KG1 (cell line): ENCODE data around the gene JMJD4.
A peak's percentile ranks its signal among the peaks of the same experiment; 100 is the strongest.
"Not testable (repeated sequence)": the region's sequence is repeated elsewhere in the genome, so short reads cannot be mapped to it uniquely, and the experiment has no call there.

Experiments used
- DNase-seq: peaks from one replicate; lab custom pipeline; 2025; lab: John Stamatoyannopoulos, UW

JMJD4 gene

DNA sequence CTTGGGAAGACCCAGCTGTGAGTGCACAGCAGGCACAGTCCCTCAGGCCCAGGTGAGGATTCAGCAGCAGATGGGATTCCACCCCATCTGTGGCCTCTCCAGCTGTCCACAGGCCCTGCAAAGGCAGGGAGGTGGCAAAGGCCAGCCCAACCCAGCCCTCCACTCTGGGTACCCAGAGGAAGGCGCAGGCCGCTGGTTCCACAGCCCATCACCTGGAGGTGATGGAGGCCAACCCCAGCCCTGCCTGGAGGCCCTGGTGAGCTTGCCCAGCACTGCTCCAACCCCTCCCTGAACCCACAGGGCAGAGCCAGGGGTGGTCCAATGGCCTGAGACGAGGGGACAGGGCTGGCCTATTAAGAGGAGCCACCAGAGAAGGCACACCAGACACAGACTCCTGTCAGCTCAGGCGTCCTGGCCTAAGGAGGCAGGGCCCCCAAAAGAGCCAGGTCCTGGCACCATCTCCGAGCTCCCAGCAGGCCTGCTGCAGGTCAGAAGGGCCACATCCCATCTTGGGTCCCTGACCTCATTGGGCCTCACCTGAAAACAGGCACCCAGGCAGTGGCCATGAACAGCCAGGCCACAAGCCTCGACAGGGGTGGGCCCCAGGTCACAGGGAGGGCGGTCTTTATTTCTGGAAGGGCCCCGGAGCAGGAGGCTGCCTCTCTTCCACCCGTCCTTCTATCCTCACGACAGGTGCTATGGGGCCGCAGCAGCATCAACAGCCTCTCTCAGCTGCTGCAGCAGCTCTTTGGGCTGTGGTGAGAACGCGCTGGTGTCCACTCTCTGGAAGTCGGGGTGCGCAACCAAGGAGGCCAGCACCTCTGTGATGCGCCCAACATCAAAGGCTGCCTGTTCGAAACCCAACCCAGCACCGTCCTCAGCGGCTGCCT lies 3.2 kb downstream of the JMJD4 start:
- DNase-seq = no peak

DNA sequence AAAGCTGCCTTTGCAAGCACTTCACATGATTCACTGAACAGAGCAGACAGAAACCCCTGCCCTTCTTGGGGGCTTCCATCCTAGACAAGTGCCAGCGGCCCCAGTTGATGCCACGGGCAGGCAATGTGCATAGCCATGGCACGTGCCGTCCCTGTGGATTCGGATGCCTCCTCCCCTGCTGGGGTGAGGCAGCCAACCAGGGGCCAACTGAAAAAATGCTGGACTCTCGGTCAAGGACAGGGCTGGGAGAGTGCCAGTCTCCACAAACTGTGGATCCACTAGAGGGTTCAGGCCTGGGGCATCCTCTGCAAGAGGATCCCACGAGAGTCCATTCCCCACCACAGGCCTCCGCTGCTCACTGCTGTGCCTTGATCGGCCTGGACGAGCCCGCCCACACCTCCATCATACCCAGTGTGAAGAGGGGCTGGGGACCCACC lies 3.8 kb downstream of the JMJD4 start:
- DNase-seq = no peak

DNA sequence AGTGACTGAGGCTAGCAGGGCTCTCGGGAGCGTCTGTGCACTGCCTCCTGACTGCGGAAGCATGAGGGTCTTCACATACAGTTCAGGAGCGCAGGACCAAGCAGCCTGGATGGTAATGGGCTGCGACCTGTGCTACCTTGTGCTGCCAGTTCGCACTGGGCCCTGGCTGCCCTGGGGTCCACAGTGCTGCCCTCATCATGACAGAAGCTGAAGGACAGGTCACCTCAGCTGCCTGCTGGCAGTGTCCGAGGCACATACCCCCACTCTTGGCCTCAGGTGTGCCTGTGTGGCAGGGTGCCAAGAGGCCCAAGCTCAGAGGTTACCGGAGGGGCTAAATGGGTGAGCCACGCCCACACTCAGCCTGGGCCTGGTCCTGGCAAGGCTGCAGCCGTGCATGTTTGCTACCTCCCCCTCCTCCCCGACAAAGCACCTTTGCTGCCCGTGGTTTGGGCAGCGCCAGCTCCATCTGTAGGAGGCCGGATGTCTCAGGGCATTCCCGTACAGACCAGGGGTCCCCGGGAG lies 4.4 kb downstream of the JMJD4 start:
- DNase-seq = no peak

DNA sequence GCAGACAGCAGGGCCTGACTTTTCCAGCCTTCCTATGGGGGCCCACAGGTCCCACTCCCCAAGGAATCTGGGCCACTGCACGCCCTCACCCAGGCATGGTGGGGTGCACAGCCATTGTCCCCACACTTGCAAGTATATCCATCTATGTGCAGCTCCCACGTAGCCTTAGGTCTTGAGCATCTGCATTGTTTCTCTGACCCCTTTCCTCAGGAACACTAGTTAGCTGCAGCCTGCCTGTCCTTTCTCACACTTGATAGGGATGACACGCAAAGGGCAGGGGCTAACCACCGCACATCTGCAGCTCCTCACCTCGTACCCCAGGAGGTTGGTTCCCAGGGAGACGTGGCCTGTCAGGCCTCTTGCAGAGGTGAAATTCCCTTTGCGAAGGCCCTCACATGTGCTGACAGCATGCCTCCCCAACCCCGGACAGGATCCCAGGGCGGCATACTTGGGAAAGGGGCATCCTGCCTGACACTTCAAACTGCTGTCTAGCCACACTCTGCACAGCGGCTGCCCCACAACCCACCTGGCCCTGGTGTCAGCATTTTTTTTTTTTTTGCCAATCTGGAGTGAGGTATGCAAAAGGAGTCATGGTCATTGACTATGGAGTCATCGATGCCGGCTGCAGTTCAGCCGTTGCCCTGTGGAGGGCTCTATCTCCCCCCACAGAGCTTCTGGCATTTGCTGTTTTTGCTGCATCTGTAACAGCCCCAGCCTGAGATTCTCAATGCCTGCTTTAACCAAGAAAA lies 5.0 kb downstream of the JMJD4 start:
- DNase-seq = peak; percentile 20

DNA sequence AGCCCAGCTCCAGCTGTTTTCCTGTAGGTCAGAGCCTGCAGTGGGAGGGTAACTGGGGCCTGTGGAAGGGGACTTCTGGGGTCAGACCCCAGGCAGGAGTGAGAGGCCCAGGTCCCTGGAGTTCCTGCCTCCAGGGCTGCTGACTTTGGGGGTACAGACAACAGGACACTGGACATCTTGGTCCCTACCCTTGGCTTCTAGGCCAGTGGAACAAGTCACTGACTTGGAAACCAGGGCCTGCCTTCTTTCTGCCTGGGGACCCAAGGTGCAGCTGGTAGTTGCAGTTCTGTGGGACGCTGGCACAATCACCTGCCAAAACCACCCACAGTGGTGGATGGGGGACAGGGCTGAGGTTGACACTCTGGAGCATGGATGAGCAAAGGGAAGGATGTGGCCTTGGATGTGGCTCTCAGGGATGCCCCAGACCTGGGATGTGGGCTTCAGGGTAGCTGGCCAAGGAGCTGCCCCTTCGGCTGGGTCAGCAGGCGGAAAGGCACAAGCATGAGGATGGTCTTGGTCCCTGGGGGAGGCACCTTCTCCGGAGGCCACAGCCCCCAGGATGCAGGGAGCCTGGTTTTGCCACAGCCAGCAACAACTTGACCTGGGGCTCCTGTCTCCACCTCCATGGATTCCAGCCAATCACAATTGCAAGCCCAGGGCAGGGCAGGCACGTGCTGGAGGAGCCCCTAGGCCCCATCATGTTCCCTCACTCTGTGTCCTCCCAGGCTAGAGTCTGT lies 5.8 kb downstream of the JMJD4 start:
- DNase-seq = no peak

DNA sequence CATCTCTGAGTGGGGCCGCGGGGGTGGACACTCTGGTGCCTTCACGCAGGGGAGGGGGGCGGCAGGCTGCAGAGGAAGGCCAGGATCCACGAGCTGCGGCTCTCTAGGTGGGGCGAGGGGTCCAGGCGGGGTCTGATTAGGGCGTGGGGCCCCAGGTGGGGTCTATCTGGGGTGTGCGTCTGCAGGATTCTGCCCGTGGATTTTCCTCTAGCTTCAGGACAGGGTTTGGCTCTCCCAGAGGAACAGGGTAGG lies 6.3 kb downstream of the JMJD4 start:
- no peak for DNase-seq

DNA sequence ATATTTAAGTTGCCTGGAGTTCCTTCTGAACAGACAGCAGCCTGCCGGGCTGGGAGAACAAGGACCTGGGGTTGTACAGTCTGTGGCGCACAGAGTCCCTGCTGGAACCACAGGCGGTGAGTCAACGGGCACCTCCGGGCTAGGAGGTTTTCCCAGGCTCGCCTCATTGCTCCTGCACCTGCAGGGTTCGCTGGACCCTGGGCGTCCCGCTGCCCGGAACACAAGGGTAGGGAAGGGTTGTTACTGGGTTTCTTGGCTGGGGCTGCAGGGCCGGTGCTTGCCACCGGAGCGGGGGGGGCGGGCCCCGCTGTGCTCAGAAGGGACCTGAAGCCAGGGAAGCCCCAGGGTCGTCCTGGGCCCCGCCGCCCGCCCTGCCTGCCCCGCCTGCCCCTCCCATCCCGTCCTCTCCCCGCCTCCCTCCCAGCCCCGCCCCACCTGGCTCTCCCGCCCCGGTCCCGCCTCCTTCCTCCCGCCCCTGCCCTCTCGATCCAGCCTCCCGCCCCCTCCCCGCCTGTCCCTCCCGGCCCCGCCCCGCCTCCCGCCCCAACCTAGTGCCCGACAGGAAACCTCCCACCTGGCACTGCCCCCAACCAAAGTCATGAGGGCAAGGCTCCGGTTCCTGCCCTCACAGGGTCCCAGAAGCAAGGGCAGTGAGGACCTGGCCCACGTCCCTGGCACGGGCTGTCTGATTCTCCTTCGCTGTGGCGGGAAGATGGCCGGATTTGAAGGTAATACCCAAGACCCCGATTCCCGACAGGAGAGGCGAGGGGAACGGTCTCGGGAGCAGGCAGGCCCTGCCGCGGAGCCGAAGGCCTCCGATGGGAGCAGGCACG lies 6.8 kb downstream of the JMJD4 start:
- peak; percentile 27 for DNase-seq

DNA sequence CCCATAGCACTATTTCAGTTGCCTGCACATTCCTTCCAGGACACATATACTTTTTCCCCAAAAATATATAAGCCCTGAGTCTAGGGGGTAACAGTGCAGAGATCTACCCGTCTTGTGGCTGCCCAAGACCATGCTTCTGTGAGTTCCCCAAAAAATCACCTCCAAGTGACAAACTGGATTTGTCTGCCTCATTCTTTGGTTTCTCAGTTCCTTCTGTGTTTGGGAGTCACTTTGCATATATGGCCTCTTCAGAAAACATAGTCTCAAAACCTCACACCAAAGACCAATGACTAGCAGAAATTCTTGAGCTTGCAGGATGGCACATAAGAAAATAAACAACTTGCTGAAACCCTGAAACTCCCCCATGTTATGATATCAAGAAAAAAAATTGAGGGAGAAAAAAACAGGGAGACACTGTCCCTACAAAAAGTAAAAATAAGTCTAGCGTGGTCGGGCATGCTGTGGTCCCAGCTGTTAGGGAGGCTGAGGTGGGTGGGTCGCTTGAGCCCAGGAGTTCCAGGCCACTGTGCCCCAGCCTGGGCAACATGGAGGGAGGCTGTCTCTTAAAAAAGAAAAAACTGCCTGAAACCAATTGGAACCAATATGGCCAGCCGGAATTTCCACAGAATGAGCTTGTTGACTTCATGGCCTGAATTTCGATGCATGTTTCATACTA lies 8.0 kb downstream of the JMJD4 start:
- no peak for DNase-seq

DNA sequence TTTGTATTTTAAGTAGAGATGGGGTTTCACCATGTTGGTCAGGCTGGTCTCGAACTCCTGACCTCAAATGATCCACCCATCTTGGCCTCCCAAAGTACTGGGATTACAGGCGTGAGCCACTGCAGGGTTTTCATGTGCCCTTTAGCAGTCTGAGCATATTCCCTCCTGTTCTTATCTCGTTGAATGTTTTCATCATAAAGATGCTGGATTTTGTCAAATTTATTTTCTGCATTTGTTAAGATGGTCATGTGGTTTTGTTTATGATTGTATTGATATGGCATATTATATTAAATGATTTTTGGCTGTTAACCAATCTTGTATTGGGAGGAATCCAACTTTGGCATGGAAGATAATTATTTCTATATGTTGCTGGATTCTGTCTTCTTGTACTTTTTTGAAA lies 8.8 kb downstream of the JMJD4 start:
- DNase-seq = no peak

DNA sequence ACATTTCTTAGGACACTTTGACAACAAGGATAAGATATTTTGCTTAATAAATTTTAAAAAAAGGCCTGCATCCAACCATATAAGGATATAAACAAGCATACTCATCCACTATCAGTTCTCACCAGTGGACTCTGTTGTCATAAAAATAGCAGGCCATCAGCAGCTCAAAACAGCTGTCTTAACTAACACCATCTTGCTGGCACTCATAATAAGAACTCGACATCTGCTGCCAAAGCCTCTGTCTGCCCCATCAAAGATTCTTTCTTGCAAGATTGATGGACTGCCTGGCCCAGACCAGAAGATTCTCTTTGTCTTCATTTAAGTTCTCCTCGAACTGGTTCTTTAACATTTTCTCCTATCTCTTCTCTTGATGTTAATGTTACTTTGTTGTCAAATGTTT lies 10.1 kb downstream of the JMJD4 start:
- no peak for DNase-seq

DNA sequence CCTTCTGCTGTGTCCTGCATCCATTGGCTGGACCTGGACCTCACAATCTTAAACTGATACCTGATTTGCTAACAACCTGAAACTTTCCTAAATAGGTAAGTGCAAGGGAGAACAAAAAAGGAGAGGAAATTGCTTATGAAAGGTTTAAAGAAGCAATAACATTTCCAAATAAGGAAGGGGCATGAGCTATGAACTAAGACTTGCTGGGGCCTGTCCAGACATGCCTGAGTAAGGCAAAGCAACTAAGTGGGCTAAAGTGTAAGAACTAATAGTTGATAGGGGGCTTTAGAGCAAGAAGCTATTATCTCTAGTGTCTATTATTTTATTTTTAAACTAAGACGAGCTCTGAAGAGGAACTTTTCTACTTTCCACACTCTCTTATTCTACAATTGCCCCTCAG lies 11.6 kb downstream of the JMJD4 start:
- no peak for DNase-seq

DNA sequence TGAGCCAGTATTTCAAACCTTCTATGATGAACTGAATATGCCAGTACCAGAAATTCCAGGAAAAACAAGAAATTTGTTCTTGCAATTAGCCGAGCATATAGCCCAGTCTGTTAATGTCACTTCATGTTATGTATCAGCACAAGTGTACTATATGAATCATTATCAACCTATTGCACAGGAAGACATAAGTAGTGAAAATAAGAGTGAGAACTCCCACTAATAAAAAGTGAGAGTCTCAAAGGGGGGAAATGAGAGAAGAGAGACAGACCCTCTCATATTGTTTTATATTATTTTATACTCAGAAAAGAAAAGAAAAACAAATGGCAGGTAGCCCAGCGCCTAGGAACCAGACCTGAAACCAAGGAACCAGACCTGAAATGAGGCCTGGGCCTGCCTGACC lies 16.2 kb downstream of the JMJD4 start:
- no peak for DNase-seq

DNA sequence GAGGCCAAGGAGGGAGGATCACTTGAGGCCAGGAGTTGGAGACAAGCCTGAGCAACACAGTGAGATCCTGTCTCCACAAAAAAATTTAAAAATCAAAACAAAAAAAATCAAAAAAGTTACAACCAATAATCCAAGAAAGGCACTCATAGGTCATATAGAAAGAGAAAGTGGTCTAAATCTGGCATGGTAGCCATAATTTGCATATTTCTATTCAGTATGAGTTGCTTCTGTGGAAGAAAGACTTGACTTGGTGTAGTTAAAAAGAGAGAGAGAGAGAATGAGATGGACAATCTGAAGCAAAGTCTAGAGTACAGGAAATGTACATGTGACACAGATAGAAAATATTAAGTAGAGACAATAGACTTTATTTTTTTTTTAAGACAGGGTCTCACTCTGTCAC lies 22.5 kb downstream of the JMJD4 start:
- no peak for DNase-seq

DNA sequence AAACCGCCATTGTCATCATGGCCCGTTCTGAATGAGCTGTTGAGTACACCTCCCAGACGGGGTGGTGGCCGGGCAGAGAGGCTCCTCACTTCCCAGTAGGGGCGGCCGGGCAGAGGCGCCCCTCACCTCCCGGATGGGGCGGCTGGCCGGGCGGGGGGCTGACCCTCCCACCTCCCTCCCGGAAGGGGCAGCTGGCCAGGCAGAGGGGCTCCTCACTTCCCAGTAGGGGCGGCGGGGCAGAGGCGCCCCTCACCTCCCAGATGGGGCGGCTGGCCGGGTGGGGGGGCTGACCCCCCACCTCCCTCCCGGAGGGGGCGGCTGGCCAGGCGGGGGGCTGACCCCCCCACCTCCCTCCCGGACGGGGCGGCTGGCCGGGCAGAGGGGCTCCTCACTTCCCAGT lies 24.6 kb downstream of the JMJD4 start:
- not testable (repeated sequence) for DNase-seq

DNA sequence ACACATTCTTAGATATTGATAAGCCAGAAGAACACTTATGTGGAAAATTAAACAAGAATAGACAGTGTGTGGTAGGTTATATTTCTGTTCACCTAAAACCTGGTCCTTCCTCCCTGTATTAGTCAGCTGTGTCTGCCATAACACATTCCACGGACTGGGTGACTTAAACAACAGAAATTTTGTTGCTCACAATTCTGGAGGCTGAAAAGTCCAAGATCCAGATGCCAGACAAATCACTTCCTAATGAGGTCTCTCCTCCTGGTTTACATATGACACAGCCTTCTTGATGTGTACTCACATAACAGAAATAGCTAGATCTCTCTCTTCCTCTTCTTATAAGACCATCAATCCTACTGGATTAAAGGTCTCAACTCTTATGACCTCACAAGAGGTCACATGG lies 25.7 kb downstream of the JMJD4 start:
- no peak for DNase-seq

DNA sequence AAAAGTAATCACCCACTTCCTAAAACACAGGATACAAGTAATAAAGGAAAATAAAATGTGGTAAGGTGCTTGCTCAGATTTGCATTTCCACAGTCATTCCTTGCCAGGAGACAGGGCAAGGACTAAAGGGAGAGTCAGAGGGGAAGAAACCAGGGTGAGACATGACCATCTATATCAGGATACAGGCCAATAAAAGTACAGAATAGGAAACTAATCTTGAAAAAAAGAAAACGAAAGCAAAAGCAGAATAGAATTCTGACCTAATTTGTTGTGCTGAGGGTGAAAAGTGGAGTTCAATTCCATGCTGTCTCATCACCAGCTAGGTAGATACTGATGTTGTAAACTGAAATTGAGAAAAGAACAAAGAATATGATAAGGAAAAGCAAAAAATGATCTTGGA lies 27.3 kb downstream of the JMJD4 start:
- DNase-seq = no peak

DNA sequence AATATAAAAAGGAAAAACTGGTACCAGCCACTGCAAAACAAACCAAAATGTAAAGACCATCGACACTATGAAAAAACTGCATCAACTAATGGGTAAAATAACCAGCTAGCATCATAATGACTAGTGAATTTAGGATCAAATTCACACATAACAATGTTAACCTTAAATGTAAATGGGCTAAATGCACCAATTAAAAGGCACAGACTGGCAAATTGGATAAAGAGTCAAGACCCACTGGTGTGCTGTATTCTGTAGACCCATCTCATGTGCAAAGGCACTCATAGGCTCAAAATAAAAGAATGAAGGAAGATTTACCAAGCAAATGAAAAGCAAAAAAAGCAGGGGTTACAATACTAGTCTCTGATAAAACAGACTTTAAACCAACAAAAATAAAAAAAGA lies 33.5 kb downstream of the JMJD4 start:
- not testable (repeated sequence) for DNase-seq

DNA sequence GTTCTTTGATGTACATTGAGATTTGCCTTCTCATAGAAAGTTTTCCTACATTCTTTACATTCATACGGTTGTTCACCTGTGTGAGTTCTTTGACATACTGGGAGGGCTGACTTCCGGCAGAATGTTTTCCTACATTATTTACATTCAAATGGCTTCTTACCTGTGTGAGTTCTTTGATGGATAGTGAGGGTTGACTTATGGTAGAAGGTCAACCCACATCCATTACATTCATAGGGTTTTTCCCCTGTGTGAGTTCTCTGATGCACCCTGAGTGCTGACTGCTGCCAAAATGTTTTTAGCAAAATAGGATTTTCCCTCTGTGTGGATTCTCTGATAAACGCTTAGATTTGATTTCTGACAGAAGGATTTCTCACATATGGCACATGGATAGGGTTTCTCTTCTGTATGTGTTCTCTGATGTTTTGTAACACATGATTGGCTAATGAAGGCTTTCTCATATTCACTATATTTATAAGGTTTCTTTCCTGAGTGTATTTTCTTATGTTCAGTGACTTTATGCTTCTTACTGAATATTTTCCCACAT lies 37.7 kb downstream of the JMJD4 start:
- no peak for DNase-seq

DNA sequence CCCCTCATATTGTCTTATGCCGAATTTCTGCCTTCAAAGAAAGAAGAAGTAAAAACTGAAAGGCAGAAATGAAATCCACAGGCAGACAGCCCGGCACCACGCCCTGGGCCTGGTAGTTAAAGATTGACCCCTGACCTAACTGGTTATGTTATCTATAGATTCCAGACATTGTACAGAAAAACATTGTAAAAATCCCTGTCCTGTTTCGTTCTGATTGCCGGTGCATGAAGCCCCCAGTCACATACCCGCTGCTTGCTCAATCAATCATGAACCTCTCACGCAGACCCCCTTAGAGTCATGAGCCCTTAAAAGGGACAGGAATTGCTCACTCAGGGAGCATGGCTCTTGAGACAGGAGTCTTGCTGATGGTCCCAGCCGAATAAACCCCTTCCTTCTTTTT lies 49.3 kb downstream of the JMJD4 start:
- no peak for DNase-seq
